Measurements from ENCODE around the gene TSPAN10. TPM values are rescaled to one million over a fixed set of nuclear protein-coding genes. Genes with fewer than 3 reads are reported as not detected.

TSPAN10 gene
- total RNA-seq, 5 donors from 2014 or later (not counting 1 experiment from before 2014, with no cell fraction given) = 0.58 to 1.5 (median 0.66) TPM

DNA sequence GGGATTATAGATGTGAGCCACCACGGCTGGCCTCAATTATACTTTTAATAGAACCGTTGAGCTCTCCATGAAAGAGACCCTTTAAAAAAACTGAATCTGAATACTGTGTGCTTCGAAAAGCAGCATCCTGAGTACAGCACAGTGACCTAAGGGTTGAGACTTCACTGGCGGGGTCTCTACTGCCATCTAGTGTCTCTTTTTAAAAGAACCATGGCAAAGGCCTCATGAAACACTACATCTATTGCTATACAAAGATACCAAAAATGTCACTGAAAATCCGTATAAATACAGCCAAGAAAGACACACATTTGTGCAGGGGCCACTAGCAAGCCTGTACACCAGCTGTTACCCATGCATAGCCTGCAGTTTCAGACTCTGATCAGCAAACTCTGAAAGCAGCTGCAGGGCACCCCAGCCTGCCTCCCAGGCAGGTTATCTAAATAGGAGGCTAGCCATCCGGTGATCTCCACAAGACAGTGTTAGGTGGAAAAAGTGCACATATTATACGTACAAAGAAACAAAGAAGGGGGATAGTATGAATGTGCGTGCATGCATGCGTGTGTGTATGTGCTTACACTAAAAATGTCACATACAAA is 35.4 kb upstream of the TSPAN10 start:
- ChIA-PET POLR2A (interaction anchor here in 1 of 2 donors (0.6 kb wide), 1 partner anchor 50 kb away, joined by 3 read pairs; the partner anchor contains the start of gene FAAP100), CTCF (interaction anchor here (0.6 to 1.0 kb wide), 4 partner anchors 82 to 1128 kb away, joined by 3 read pairs; no protein-coding TSS in a partner anchor)
- peak in 30 of 35 experiments; percentile 4 to 78 (median 25) for DNase-seq
- Histone ChIP-seq H3K36me3 (ENCODE audit: control insufficient read depth in 2 of 2, extremely low read depth in 1 of 2, insufficient read depth in 1 of 2, low read length in 1 of 2) (peaks cover 7 to 67% of the 10 kb centered on the region in 2 donors), H3K9me3 (no peaks in the 10 kb centered on the region), H3K4me1 (ENCODE audit: control insufficient read depth in 1 of 2, extremely low read depth in 1 of 2, insufficient read depth in 2 of 2, low read length in 2 of 2) (no peaks in the 10 kb centered on the region), H3K4me3 (ENCODE audit: control insufficient read depth in 1 of 2, extremely low read depth in 1 of 2, low read length in 1 of 2) (no peak overlapping the region), H3K27me3 (replicated peaks in 1 of 2; ENCODE audit: control insufficient read depth in 2 of 2, extremely low read depth in 1 of 2, insufficient read depth in 2 of 2, low read length in 1 of 2) (no peaks in the 10 kb centered on the region), H3K27ac (ENCODE audit: low read length) (no peak overlapping the region)
- 15% methylated on average over 4 of the region's 9 CpGs for WGBS (ENCODE audit: insufficient coverage)
- ATAC-seq (replicated peaks in 1 of 4) = peak; percentile 84 to 93 (median 88)
- Mint-ChIP-seq H3K9me3 (no peaks in the 10 kb centered on the region), H3K4me3 (no peak overlapping the region), H3K4me1 (peaks cover 4 to 12% (median 7%) of the 10 kb centered on the region in 3 donors), H3K36me3 (peaks cover 33% of the 10 kb centered on the region), H3K27ac (no peak overlapping the region), H3K27me3 (no peaks in the 10 kb centered on the region)

- ATAC-seq (replicated peaks in 1 of 4) (no peak), DNase-seq (no peak)
- H3K27me3 ChIP-seq (replicated peaks in 1 of 2; ENCODE audit: control insufficient read depth in 2 of 2, extremely low read depth in 1 of 2, insufficient read depth in 2 of 2, low read length in 1 of 2) = no peaks in the 10 kb centered on the region
- ChIA-PET POLR2A (no interaction called here), CTCF (no interaction called here)
- peaks cover 20 to 70% of the 10 kb centered on the region in 2 donors for H3K36me3 ChIP-seq (ENCODE audit: control insufficient read depth in 2 of 2, extremely low read depth in 1 of 2, insufficient read depth in 1 of 2, low read length in 1 of 2)
- no peak overlapping the region for H3K4me3 Mint-ChIP-seq
- H3K27ac Mint-ChIP-seq = peak overlapping the region in 1 of 2 donors; percentile 80
- WGBS (ENCODE audit: insufficient coverage) = 94% methylated on average over 7 of the region's 11 CpGs
- H3K27ac ChIP-seq (ENCODE audit: low read length) = no peak overlapping the region
- H3K9me3 ChIP-seq = no peaks in the 10 kb centered on the region
- H3K36me3 Mint-ChIP-seq = peaks cover 33% of the 10 kb centered on the region
- H3K4me1 Mint-ChIP-seq = peaks cover 3 to 5% (median 4%) of the 10 kb centered on the region in 3 donors
- H3K9me3 Mint-ChIP-seq = no peaks in the 10 kb centered on the region
- H3K27me3 Mint-ChIP-seq = no peaks in the 10 kb centered on the region
- H3K4me1 ChIP-seq (ENCODE audit: control insufficient read depth in 1 of 2, extremely low read depth in 1 of 2, insufficient read depth in 2 of 2, low read length in 2 of 2) = no peaks in the 10 kb centered on the region
- no peak overlapping the region for H3K4me3 ChIP-seq (ENCODE audit: control insufficient read depth in 1 of 2, extremely low read depth in 1 of 2, low read length in 1 of 2)
Measured at GRCh38 chr17:81603846-81604610, 33.0 kb upstream of the TSPAN10 start.

- 100% methylated on average over 1 of the region's 6 CpGs for WGBS (ENCODE audit: insufficient coverage)
- no peak overlapping the region for H3K4me3 Mint-ChIP-seq
- no peaks in the 10 kb centered on the region for H3K9me3 Mint-ChIP-seq
- H3K27me3 ChIP-seq (replicated peaks in 1 of 2; ENCODE audit: control insufficient read depth in 2 of 2, extremely low read depth in 1 of 2, insufficient read depth in 2 of 2, low read length in 1 of 2) = no peaks in the 10 kb centered on the region
- no peak overlapping the region for H3K27ac ChIP-seq (ENCODE audit: low read length)
- ChIA-PET POLR2A (interaction anchor here in 1 of 2 donors (0.6 kb wide), 1 partner anchor 698 kb away, joined by 5 read pairs; no protein-coding TSS in a partner anchor), CTCF (no interaction called here)
- no peaks in the 10 kb centered on the region for H3K9me3 ChIP-seq
- no peaks in the 10 kb centered on the region for H3K4me1 Mint-ChIP-seq
- H3K27ac Mint-ChIP-seq = no peak overlapping the region
- H3K27me3 Mint-ChIP-seq = no peaks in the 10 kb centered on the region
- H3K36me3 Mint-ChIP-seq = peaks cover 30% of the 10 kb centered on the region
- DNase-seq (no peak), ATAC-seq (replicated peaks in 1 of 4) (no peak)
- H3K4me3 ChIP-seq (ENCODE audit: control insufficient read depth in 1 of 2, extremely low read depth in 1 of 2, low read length in 1 of 2) = no peak overlapping the region
- no peaks in the 10 kb centered on the region for H3K4me1 ChIP-seq (ENCODE audit: control insufficient read depth in 1 of 2, extremely low read depth in 1 of 2, insufficient read depth in 2 of 2, low read length in 2 of 2)
- peaks cover 24 to 66% of the 10 kb centered on the region in 2 donors for H3K36me3 ChIP-seq (ENCODE audit: control insufficient read depth in 2 of 2, extremely low read depth in 1 of 2, insufficient read depth in 1 of 2, low read length in 1 of 2)
Measured at GRCh38 chr17:81607431-81607830, 29.6 kb upstream of the TSPAN10 start.

DNA sequence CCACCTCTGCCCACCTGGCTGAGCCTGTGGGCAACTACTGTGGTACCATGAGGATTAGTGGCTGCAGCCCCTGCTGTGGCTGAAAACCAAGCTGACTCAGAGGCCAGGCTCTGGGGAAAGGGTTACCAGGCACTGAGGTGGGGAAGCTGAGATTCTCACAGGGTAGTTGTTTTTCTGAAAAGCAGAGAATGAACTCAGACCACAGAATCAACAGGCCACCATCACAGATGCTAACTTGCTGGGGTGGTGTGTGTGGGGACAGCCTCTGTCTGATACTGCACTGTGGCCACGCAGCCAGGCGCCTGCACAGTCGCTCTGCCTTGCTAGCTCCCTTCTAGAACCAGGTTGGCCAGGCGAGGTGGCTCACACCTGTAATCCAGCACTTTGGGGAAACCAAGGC is 28.9 kb upstream of the TSPAN10 start:
- no peak overlapping the region for H3K27ac ChIP-seq (ENCODE audit: low read length)
- H3K36me3 Mint-ChIP-seq = peaks cover 32% of the 10 kb centered on the region
- WGBS (ENCODE audit: insufficient coverage) = 95% methylated on average over 3 of the region's 4 CpGs

GRCh38 chr17:81608605-81609004 is 28.4 kb upstream of the TSPAN10 start:
- Histone ChIP-seq H3K4me3 (ENCODE audit: control insufficient read depth in 1 of 2, extremely low read depth in 1 of 2, low read length in 1 of 2) (no peak overlapping the region), H3K4me1 (ENCODE audit: control insufficient read depth in 1 of 2, extremely low read depth in 1 of 2, insufficient read depth in 2 of 2, low read length in 2 of 2) (no peaks in the 10 kb centered on the region), H3K27ac (ENCODE audit: low read length) (no peak overlapping the region), H3K27me3 (replicated peaks in 1 of 2; ENCODE audit: control insufficient read depth in 2 of 2, extremely low read depth in 1 of 2, insufficient read depth in 2 of 2, low read length in 1 of 2) (no peaks in the 10 kb centered on the region), H3K9me3 (no peaks in the 10 kb centered on the region), H3K36me3 (ENCODE audit: control insufficient read depth in 2 of 2, extremely low read depth in 1 of 2, insufficient read depth in 1 of 2, low read length in 1 of 2) (peaks cover 29 to 77% of the 10 kb centered on the region in 2 donors)
- no peak for DNase-seq
- ChIA-PET CTCF (no interaction called here), POLR2A (no interaction called here)
- H3K27ac Mint-ChIP-seq = no peak overlapping the region
- no peaks in the 10 kb centered on the region for H3K9me3 Mint-ChIP-seq
- peaks cover 32% of the 10 kb centered on the region for H3K36me3 Mint-ChIP-seq
- no peak overlapping the region for H3K4me3 Mint-ChIP-seq
- no peaks in the 10 kb centered on the region for H3K27me3 Mint-ChIP-seq
- 98% methylated on average over 13 of the region's 13 CpGs for WGBS (ENCODE audit: insufficient coverage)
- ATAC-seq (replicated peaks in 1 of 4) = no peak
- peaks cover 0 to 4% (median 3%) of the 10 kb centered on the region in 3 donors for H3K4me1 Mint-ChIP-seq

More for the DNA sequence above, 28.9 kb upstream of the TSPAN10 start:
- DNase-seq (no peak), ATAC-seq (replicated peaks in 1 of 4) (no peak)
- Histone ChIP-seq H3K4me3 (ENCODE audit: control insufficient read depth in 1 of 2, extremely low read depth in 1 of 2, low read length in 1 of 2) (no peak overlapping the region), H3K4me1 (ENCODE audit: control insufficient read depth in 1 of 2, extremely low read depth in 1 of 2, insufficient read depth in 2 of 2, low read length in 2 of 2) (no peaks in the 10 kb centered on the region), H3K36me3 (ENCODE audit: control insufficient read depth in 2 of 2, extremely low read depth in 1 of 2, insufficient read depth in 1 of 2, low read length in 1 of 2) (peaks cover 28 to 73% of the 10 kb centered on the region in 2 donors), H3K9me3 (no peaks in the 10 kb centered on the region), H3K27me3 (replicated peaks in 1 of 2; ENCODE audit: control insufficient read depth in 2 of 2, extremely low read depth in 1 of 2, insufficient read depth in 2 of 2, low read length in 1 of 2) (no peaks in the 10 kb centered on the region)
- Mint-ChIP-seq H3K9me3 (no peaks in the 10 kb centered on the region), H3K4me1 (no peaks in the 10 kb centered on the region), H3K27ac (no peak overlapping the region), H3K4me3 (no peak overlapping the region), H3K27me3 (no peaks in the 10 kb centered on the region)
- ChIA-PET CTCF (no interaction called here), POLR2A (no interaction called here)

- Histone ChIP-seq H3K36me3 (ENCODE audit: control insufficient read depth in 2 of 2, extremely low read depth in 1 of 2, insufficient read depth in 1 of 2, low read length in 1 of 2) (peaks cover 30 to 75% of the 10 kb centered on the region in 2 donors), H3K4me1 (ENCODE audit: control insufficient read depth in 1 of 2, extremely low read depth in 1 of 2, insufficient read depth in 2 of 2, low read length in 2 of 2) (peaks cover 0 to 6% of the 10 kb centered on the region in 2 experiments), H3K9me3 (no peaks in the 10 kb centered on the region), H3K27me3 (replicated peaks in 1 of 2; ENCODE audit: control insufficient read depth in 2 of 2, extremely low read depth in 1 of 2, insufficient read depth in 2 of 2, low read length in 1 of 2) (no peaks in the 10 kb centered on the region), H3K4me3 (ENCODE audit: control insufficient read depth in 1 of 2, extremely low read depth in 1 of 2, low read length in 1 of 2) (no peak overlapping the region), H3K27ac (ENCODE audit: low read length) (no peak overlapping the region)
- 99% methylated on average over 10 of the region's 19 CpGs for WGBS (ENCODE audit: insufficient coverage)
- peaks cover 4 to 12% (median 12%) of the 10 kb centered on the region in 3 donors for H3K4me1 Mint-ChIP-seq
- POLR2A ChIA-PET = no interaction called here
- CTCF ChIA-PET = no interaction called here
- ATAC-seq (replicated peaks in 1 of 4) (no peak), DNase-seq (no peak)
- peaks cover 29% of the 10 kb centered on the region for H3K36me3 Mint-ChIP-seq
- H3K4me3 Mint-ChIP-seq = no peak overlapping the region
- no peaks in the 10 kb centered on the region for H3K27me3 Mint-ChIP-seq
- H3K9me3 Mint-ChIP-seq = no peaks in the 10 kb centered on the region
- no peak overlapping the region for H3K27ac Mint-ChIP-seq
Measured at GRCh38 chr17:81609541-81610311, 27.3 kb upstream of the TSPAN10 start.
